SK-N-SH treated with all-trans-retinoic acid at 6 μM for 48 hours (cell line): ENCODE data around the gene SCMH1.

Experiments
- ARNTL ChIP-seq: fragments of 450-650 bp; formaldehyde crosslinking; IDR thresholded peaks from 2 replicates; pipeline ENCODE4 v1.5.0; 2020; ENCODE audit warnings: low read depth, mild to moderate bottlenecking, moderate library complexity, borderline replicate concordance
- BACH2 ChIP-seq: fragments of 250-450 bp; sonication (Bioruptor Pico); IDR thresholded peaks from 2 replicates; pipeline ENCODE4 v1.9.0; 2021; ENCODE audit warnings: mild to moderate bottlenecking, borderline replicate concordance
- CSDC2 ChIP-seq: fragments of 250-450 bp; sonication (Bioruptor Pico); IDR thresholded peaks from 2 replicates; pipeline ENCODE4 v1.5.0; 2020; ENCODE audit warnings: mild to moderate bottlenecking, moderate library complexity
- GLIS3 ChIP-seq: fragments of 250-450 bp; sonication (Bioruptor Pico); IDR thresholded peaks from 2 replicates; pipeline ENCODE4 v1.5.0; 2020; ENCODE audit warnings: mild to moderate bottlenecking, moderate library complexity
- ISL1 ChIP-seq: fragments of 250-450 bp; sonication (Bioruptor Pico); IDR thresholded peaks from 2 replicates; pipeline ENCODE4 v2.1.2; 2022; ENCODE audit warnings: mild to moderate bottlenecking, moderate library complexity
- PATZ1 ChIP-seq: fragments of 250-450 bp; sonication (Bioruptor Pico); IDR thresholded peaks from 2 replicates; pipeline ENCODE4 v1.8.0; 2020; ENCODE audit warnings: mild to moderate bottlenecking, moderate library complexity, borderline replicate concordance
- RARB ChIP-seq: fragments of 250-450 bp; sonication (Bioruptor Pico); IDR thresholded peaks from 2 replicates; pipeline ENCODE4 v1.8.0; 2021; ENCODE audit warnings: mild to moderate bottlenecking, moderate library complexity
- ZFP3 ChIP-seq: fragments of 250-450 bp; sonication (Bioruptor Pico); IDR thresholded peaks from 2 replicates; pipeline ENCODE4 v1.5.0; 2020; ENCODE audit warnings: mild to moderate bottlenecking, moderate library complexity
- ZFP30 ChIP-seq: fragments of 450-650 bp; formaldehyde crosslinking; IDR thresholded peaks from 2 replicates; pipeline ENCODE4 v1.5.0; 2022; ENCODE audit warnings: mild to moderate bottlenecking, moderate library complexity
- TF ChIP-seq, protein P1 (sequence below): fragments of 250-450 bp; sonication (Bioruptor Pico); IDR thresholded peaks from 2 replicates; pipeline ENCODE4 v1.8.0; 2021; ENCODE audit warnings: low read depth, mild to moderate bottlenecking, moderate library complexity, borderline replicate concordance
- TF ChIP-seq, protein P2 (sequence below): fragments of 250-450 bp; sonication (Bioruptor Pico); IDR thresholded peaks from 2 replicates; pipeline ENCODE4 v1.5.1; 2020; ENCODE audit warnings: low read depth, mild to moderate bottlenecking, moderate library complexity
- TF ChIP-seq, protein P3 (sequence below): fragments of 250-450 bp; sonication (Bioruptor Pico); IDR thresholded peaks from 2 replicates; pipeline ENCODE4 v1.5.0; 2020; ENCODE audit warnings: mild to moderate bottlenecking, moderate library complexity

DNA sequence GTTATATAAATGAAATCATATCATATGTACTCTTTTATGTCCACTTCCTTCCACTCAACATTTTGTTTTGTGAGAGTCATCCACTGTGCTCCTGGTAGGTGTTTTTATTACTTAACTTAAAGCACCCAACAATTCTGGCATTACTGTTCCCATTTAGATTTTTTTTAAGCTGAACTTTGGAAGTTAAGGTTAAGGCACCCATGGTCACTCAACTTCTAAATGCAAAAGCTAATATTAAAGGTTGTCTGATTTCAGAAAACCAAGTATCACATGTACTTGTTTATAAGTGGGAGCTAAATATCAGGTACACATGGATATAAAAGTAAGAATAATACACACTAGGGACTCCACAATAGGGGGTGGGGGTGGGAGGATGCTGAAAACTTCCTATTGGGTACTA is 42.7 kb downstream of the SCMH1 start:
- TF ChIP-seq ISL1 (CRISPR knock-in tag), result no peak
- TF ChIP-seq CSDC2 (CRISPR knock-in tag), result no peak
- TF ChIP-seq ZFP3 (CRISPR knock-in tag), result no peak
- no peak for TF ChIP-seq PATZ1 (CRISPR knock-in tag)
- no peak for TF ChIP-seq BACH2 (CRISPR knock-in tag)
- TF ChIP-seq, protein P1, sequence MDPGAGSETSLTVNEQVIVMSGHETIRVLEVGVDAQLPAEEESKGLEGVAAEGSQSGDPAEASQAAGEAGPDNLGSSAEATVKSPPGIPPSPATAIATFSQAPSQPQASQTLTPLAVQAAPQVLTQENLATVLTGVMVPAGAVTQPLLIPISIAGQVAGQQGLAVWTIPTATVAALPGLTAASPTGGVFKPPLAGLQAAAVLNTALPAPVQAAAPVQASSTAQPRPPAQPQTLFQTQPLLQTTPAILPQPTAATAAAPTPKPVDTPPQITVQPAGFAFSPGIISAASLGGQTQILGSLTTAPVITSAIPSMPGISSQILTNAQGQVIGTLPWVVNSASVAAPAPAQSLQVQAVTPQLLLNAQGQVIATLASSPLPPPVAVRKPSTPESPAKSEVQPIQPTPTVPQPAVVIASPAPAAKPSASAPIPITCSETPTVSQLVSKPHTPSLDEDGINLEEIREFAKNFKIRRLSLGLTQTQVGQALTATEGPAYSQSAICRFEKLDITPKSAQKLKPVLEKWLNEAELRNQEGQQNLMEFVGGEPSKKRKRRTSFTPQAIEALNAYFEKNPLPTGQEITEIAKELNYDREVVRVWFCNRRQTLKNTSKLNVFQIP (CRISPR knock-in tag), result no peak
- no peak for TF ChIP-seq ZFP30
- TF ChIP-seq ARNTL (CRISPR knock-in tag), result no peak
- TF ChIP-seq, protein P2, sequence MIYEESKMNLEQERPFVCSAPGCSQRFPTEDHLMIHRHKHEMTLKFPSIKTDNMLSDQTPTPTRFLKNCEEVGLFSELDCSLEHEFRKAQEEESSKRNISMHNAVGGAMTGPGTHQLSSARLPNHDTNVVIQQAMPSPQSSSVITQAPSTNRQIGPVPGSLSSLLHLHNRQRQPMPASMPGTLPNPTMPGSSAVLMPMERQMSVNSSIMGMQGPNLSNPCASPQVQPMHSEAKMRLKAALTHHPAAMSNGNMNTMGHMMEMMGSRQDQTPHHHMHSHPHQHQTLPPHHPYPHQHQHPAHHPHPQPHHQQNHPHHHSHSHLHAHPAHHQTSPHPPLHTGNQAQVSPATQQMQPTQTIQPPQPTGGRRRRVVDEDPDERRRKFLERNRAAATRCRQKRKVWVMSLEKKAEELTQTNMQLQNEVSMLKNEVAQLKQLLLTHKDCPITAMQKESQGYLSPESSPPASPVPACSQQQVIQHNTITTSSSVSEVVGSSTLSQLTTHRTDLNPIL (CRISPR knock-in tag), result no peak
- no peak for TF ChIP-seq RARB (CRISPR knock-in tag)
- TF ChIP-seq GLIS3 (CRISPR knock-in tag), result no peak
- TF ChIP-seq, protein P3, sequence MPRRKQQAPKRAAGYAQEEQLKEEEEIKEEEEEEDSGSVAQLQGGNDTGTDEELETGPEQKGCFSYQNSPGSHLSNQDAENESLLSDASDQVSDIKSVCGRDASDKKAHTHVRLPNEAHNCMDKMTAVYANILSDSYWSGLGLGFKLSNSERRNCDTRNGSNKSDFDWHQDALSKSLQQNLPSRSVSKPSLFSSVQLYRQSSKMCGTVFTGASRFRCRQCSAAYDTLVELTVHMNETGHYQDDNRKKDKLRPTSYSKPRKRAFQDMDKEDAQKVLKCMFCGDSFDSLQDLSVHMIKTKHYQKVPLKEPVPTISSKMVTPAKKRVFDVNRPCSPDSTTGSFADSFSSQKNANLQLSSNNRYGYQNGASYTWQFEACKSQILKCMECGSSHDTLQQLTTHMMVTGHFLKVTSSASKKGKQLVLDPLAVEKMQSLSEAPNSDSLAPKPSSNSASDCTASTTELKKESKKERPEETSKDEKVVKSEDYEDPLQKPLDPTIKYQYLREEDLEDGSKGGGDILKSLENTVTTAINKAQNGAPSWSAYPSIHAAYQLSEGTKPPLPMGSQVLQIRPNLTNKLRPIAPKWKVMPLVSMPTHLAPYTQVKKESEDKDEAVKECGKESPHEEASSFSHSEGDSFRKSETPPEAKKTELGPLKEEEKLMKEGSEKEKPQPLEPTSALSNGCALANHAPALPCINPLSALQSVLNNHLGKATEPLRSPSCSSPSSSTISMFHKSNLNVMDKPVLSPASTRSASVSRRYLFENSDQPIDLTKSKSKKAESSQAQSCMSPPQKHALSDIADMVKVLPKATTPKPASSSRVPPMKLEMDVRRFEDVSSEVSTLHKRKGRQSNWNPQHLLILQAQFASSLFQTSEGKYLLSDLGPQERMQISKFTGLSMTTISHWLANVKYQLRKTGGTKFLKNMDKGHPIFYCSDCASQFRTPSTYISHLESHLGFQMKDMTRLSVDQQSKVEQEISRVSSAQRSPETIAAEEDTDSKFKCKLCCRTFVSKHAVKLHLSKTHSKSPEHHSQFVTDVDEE (CRISPR knock-in tag), result no peak
